ENCODE results near the gene ROPN1L. TPM values are rescaled to one million over a fixed set of nuclear protein-coding genes. Genes with fewer than 3 reads are reported as not detected.

Gene ROPN1L
- total and polyA plus RNA-seq, 2 of the 13 experiments (the other 11 are each of a cell fraction or from before 2014, with no cell fraction given) = not detected

GRCh38 chr5:10503997-10504793 lies 62.5 kb downstream of the ROPN1L start (continued):
- no peak for TF ChIP-seq ZFAT (CRISPR knock-in tag; conservative IDR thresholded peaks at IDR 0.05)
- no peak for TF ChIP-seq NR0B2 (CRISPR knock-in tag; IDR thresholded peaks at IDR 0.05)
- TF ChIP-seq POGZ (CRISPR knock-in tag; IDR thresholded peaks at IDR 0.05) = no peak
- no peak for TF ChIP-seq ZNF382 (CRISPR knock-in tag; IDR thresholded peaks at IDR 0.05; ENCODE audit: borderline replicate concordance)
- TF ChIP-seq PRMT3 (CRISPR knock-in tag; IDR thresholded peaks at IDR 0.05; ENCODE audit: borderline replicate concordance, low read depth) = no peak
- no peak for TF ChIP-seq ZNF740 (CRISPR knock-in tag; IDR thresholded peaks at IDR 0.05)
- no peak for TF ChIP-seq ZNF276 (CRISPR knock-in tag; IDR thresholded peaks at IDR 0.05; ENCODE audit: low read depth)
- TF ChIP-seq ZNF547 (CRISPR knock-in tag; IDR thresholded peaks at IDR 0.05) = no peak
- TF ChIP-seq PBX3 (CRISPR knock-in tag; IDR thresholded peaks at IDR 0.05; ENCODE audit: borderline replicate concordance) = no peak
- TF ChIP-seq MAFF (IDR thresholded peaks at IDR 0.05; ENCODE audit: low read depth, low read length) = peak; percentile 54
- no peak for TF ChIP-seq NRL (CRISPR knock-in tag; IDR thresholded peaks at IDR 0.05; ENCODE audit: borderline replicate concordance)
- no peak for TF ChIP-seq ZNF256 (CRISPR knock-in tag; conservative IDR thresholded peaks at IDR 0.05)
- TF ChIP-seq NR2F1 (CRISPR knock-in tag; IDR thresholded peaks at IDR 0.05) = 0 out of 4 replicates have a peak, but pooled peaks of 1 of the 2 experiments have one; percentile 10
- no peak for TF ChIP-seq ZFYVE20 (CRISPR knock-in tag; IDR thresholded peaks at IDR 0.05; ENCODE audit: borderline replicate concordance, low read depth)
- TF ChIP-seq RCOR2 (CRISPR knock-in tag; IDR thresholded peaks at IDR 0.05) = no peak
- TF ChIP-seq RERE (CRISPR knock-in tag; IDR thresholded peaks at IDR 0.05; ENCODE audit: low read depth) = no peak
- TF ChIP-seq XRCC5 (optimal IDR thresholded peaks at IDR 0.05; ENCODE audit: low read length) = no peak
- no peak for TF ChIP-seq ZNF839 (CRISPR knock-in tag; IDR thresholded peaks at IDR 0.05; ENCODE audit: borderline replicate concordance)
- TF ChIP-seq ZNF30 (CRISPR knock-in tag; IDR thresholded peaks at IDR 0.05) = no peak
- TF ChIP-seq ZNF136 (CRISPR knock-in tag; IDR thresholded peaks at IDR 0.05; ENCODE audit: low read depth) = no peak
